ENCODE measurements around the gene DUSP5.

DNA sequence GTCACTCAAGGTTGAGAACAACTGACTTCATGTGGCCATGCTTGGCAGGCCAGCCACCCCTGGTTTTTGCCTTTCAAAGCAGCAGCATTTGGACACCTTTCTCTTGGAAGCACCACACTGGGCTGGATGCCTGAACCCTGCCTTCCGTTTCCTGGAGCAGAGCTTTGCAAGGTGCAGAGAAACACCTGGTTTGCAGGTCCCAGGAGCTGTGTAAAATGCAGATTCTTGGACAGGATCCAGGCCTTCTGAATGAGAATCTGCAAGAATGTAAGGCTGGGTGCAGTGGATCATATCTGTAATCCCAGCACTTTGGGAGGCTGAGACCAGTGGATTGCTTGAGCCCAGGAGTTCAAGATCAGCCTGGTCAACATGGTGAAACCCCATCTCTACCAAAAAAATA lies 18.0 kb upstream of the DUSP5 start:
- TF ChIP-seq CEBPB (IDR thresholded peaks at IDR 0.05; ENCODE audit: low read depth, low read length) (no peak), CTCF (conservative IDR thresholded peaks at IDR 0.05; ENCODE audit: low read depth, low read length) (no peak), MAZ (IDR thresholded peaks at IDR 0.05; ENCODE audit: borderline replicate concordance, low read depth, low read length) (no peak), FOS (IDR thresholded peaks at IDR 0.05; ENCODE audit: low read depth, low read length) (no peak), POLR2A (IDR thresholded peaks at IDR 0.05; ENCODE audit: low read depth, low read length) (no peak), RFX5 (IDR thresholded peaks at IDR 0.05; ENCODE audit: low read depth, low read length) (no peak), BHLHE40 (IDR thresholded peaks at IDR 0.05; ENCODE audit: low read depth, low read length) (no peak), MXI1 (IDR thresholded peaks at IDR 0.05; ENCODE audit: borderline replicate concordance, low read depth, low read length) (no peak), CHD1 (IDR thresholded peaks at IDR 0.05; ENCODE audit: low read depth, low read length) (no peak), RAD21 (IDR thresholded peaks at IDR 0.05; ENCODE audit: low read length) (no peak)
- TF ChIP-seq, protein P1, sequence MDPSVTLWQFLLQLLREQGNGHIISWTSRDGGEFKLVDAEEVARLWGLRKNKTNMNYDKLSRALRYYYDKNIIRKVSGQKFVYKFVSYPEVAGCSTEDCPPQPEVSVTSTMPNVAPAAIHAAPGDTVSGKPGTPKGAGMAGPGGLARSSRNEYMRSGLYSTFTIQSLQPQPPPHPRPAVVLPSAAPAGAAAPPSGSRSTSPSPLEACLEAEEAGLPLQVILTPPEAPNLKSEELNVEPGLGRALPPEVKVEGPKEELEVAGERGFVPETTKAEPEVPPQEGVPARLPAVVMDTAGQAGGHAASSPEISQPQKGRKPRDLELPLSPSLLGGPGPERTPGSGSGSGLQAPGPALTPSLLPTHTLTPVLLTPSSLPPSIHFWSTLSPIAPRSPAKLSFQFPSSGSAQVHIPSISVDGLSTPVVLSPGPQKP (IDR thresholded peaks at IDR 0.05; ENCODE audit: borderline replicate concordance, low read depth, low read length) = no peak
